Suppressor macrophage treated with lipopolysaccharide for 4 hours (primary cell): ENCODE data around the gene IL17RE.
A peak's percentile ranks its signal among the peaks of the same experiment; 100 is the strongest.
"Not testable (repeated sequence)": the region's sequence is repeated elsewhere in the genome, so short reads cannot be mapped to it uniquely, and the experiment has no call there.

ENCODE experiments used
- DNase-seq: peaks from one replicate; pipeline ENCODE4 v3.0.0-alpha.2; 2020

IL17RE gene

DNA sequence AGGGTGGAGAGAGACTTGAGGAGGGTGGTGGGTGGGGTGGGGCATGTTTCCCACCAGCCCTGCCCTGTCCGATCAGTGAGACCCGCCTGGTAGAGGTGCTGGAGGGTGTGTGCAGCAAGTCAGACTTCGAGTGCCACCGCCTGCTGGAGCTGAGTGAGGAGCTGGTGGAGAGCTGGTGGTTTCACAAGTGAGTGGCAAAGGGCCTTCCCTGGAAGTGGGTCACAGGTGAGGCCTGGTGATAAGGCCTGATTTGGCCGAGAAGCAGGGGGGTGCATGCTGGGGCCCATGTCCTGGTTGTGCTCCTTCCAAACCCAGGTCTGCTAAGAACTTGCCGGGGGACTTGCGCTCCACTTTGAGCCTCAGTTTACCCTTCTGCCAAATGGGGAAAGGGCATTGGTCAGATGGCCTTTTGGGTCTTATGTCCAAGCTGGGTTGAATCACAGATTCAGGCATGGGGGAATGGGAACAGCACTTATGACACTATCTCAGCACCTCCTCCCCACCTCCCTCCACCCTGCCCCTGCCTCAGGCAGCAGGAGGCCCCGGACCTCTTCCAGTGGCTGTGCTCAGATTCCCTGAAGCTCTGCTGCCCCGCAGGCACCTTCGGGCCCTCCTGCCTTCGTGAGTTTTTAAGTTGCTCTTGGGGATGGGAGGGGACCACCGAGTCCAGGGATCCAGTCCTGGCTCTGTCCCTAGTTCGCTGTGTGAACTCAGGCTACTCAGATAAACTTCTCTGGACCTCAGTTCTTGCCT is 35.0 kb downstream of the IL17RE start:
- no peak for DNase-seq

DNA sequence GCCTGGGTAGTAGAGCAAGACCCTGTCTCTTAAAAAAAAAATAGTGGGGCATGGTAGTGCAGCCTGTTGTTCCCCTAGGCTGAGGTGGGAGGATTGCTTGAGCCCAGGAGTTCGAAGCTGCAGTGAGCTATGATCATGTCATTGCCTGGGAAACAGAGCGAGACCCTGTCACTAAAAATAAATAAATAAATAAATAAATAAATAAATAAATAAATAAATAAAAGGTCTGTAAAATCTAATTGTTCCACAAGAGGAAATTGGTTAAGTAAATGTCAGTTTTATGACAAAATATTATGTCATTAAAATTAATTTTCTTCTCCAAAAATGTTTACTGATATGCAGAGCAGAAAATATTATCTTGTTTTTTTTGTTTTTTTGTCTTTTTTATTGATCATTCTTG is 36.3 kb downstream of the IL17RE start:
- DNase-seq: no peak

DNA sequence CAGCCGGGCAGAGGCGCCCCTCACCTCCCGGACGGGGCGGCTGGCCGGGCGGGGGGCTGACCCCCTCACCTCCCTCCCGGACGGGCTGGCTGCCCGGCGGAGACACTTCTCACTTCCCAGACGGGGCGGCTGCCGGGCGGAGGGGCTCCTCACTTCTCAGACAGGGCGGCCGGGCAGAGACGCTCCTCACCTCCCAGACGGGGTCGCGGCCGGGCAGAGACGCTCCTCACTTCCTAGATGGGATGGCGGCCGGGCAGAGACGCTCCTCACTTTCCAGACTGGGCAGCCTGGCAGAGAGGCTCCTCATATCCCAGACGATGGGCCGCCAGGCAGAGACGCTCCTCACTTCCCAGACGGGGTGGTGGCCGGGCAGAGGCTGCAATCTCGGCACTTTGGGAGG is 37.3 kb downstream of the IL17RE start:
- DNase-seq: not testable (repeated sequence)

DNA sequence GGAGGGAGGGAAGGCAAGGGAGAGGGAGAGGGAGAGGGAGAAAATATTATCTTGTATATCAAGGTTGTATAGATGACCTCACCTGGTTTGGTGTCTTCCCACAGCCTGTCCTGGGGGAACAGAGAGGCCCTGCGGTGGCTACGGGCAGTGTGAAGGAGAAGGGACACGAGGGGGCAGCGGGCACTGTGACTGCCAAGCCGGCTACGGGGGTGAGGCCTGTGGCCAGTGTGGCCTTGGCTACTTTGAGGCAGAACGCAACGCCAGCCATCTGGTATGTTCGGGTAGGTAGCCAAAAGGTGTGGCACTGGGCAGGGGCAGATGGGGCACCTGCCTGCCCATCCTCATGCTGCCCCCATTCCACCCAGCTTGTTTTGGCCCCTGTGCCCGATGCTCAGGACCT is 38.1 kb downstream of the IL17RE start:
- DNase-seq: no peak

DNA sequence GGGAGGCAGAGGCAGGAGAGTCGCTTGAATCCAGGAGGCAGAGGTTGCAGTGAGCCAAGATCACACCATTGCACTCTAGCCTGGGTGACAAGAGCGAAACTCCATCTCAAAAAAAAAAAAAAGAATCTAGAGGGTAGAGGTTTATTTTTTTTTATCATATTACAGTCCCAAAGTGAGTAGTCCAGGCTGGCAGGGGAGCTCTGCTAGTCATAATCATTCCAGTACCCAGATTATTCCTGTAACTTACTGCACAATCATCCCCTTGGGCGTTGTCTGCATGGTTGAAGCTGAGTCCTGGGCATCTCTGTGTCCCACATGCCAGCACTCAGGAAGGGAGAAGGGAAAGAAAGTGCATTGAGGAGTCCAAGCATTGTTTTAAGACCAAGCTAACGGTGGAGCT is 39.5 kb downstream of the IL17RE start:
- no peak for DNase-seq

DNA sequence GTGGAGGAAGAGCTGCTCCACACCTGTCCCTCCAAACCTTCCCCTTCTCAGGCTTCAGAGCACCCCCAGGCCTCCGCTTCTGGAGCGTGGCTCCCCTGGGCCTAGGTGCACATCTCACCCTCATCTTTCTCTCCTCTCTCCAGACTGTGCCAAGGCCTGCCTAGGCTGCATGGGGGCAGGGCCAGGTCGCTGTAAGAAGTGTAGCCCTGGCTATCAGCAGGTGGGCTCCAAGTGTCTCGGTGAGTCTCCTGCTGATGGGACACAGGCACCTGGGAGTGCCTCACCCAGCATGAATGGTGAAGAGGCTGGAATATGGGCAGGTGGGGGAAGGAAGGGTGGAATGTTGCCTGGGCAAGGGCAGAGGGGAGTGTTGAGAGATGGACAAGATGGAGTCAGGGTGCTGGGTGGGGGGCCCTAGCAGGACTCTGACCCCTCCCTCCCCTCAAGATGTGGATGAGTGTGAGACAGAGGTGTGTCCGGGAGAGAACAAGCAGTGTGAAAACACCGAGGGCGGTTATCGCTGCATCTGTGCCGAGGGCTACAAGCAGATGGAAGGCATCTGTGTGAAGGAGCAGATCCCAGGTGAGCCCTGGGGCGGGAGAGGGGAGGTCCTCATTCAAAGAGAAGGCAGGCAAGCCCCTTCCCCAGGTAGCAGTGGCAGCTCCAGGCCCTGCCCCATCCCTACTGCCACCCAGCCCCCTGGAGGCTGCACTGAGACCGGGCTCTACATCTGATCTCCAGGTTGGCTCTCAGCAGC is 40.5 kb downstream of the IL17RE start:
- DNase-seq: no peak

DNA sequence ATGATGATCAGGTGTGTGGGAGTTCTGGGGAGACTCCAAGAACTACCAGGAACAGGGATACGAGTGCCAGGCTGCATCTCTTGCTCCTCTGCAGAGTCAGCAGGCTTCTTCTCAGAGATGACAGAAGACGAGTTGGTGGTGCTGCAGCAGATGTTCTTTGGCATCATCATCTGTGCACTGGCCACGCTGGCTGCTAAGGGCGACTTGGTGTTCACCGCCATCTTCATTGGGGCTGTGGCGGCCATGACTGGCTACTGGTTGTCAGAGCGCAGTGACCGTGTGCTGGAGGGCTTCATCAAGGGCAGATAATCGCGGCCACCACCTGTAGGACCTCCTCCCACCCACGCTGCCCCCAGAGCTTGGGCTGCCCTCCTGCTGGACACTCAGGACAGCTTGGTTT is 41.6 kb downstream of the IL17RE start:
- no peak for DNase-seq

DNA sequence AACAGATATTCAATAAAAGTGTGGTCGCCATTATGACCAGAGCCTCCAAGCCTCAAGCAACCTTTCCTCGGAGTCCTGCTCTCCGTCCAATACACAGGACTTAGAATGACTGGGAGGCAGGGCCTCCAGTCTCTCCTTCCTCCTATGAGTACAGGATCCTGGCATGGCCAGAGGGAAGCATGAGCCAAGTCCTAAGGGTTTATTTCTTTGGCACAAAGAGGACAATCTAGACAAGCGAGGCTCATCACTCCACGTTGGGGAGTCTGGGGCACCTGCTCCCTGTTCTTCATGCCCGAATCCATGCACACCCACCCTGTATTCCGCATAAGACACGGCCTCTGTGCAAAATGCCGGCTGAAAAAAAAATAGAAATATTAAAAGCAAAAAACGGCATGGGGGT is 42.7 kb downstream of the IL17RE start:
- DNase-seq: no peak

DNA sequence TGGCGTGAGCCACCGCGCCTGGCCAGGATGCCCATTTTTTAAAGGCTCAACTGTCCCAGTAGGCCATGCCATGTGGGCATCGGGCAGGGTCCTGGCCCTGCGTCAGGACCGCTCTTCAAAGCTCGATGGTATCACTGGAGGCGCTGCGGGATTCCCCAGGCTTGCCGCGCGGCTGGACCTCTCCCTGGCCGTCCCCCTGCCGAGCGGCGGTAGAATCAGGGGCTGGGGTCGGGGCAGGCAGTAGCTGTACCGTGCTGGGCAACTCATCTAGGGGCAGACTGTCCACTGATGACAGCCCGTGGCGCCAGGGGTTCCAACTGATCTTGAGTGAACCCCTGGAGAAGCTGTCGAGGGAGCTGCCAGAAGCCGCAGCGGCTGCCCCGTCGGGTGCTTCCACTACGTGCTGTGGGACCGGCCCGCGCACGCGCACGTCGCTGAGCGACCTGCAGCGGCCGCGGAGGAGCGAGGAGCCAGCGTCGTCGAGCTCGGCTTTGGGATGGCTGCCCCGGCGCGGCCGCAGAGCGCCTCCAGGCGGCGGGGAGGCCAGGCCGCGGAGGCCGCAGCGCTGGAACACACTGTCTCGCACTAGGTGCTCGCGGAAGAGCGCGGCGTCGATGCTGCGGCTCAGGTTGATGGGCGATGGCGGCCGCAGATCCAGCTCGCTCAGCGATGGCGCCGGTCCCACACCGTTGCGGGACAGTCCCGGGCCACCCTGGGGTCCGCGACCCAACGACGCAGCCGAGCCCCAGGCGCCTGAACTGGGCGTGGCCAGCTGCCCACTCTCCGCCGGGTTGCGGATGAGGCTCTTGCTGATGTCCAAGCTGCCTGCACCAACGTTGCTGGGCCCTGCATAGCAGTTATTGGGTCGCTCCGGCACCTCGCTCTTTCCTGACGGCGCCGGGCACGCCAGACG is 43.7 kb downstream of the IL17RE start:
- peak; percentile 94 for DNase-seq

DNA sequence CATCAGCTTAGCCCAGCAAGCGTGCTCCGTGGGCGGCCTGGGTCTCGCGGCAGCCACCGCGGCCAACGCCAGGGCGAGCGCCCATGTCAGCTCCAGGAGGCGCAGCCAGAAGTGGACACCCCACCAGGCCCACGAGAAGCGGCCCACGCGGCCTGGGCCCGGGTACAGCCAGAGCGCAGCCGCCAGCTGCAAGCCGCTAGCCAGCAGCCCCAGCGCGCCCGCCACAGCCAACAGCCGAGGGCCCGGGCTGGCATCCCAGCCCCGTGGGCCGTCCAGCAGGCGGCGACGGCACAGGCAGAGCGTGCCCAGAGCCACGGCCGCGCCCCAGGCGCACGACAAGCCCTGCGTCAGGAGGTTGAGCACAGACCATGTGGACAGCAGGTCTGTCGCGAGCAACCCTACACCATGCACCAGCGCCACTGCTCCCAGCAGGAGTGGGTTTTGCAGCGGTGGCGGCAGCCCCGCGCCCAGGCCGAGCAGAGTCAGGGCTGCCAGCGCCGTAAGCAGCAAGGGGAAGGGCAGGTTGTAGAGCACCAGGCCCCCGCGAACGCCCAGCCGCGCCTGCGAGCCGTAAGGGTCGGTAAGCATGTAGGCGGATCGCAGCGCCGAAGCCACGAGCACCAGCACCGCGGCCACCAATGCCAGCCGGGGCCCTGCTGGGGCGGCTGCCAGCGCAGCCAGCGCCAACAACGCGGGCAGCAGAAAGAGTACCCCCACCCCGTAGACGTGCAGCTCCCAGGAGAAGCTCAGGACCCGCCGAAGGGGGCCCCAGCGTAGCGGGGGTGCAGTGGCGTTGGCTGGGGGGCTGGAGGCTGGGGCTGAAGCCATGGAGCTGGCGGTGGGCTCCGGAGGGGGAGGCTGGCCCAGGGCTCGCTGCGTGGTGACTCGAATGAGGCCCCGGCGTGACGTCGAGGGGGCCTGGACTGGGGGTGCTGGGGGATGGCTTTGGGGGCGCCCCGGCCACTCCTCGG is 44.7 kb downstream of the IL17RE start:
- DNase-seq: no peak

DNA sequence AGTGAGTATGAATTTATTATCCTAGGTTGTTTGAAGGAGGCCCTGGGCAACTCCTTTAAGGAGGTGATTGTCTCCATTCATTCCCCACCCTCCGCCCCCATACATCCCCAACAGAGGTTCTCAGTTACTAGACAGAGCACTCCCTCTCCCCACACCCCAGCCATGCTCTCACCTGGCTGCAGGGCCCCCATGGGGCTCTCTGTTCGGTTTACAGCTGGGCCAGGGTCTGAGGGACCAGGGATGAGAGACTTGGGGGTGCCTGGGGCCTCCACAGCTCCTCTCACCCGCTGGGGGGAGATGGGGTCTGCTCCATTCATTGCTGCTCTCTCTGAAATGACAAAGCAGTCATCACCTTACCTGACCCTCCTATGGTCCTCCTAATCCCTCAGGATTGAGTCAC is 45.9 kb downstream of the IL17RE start:
- DNase-seq: no peak

DNA sequence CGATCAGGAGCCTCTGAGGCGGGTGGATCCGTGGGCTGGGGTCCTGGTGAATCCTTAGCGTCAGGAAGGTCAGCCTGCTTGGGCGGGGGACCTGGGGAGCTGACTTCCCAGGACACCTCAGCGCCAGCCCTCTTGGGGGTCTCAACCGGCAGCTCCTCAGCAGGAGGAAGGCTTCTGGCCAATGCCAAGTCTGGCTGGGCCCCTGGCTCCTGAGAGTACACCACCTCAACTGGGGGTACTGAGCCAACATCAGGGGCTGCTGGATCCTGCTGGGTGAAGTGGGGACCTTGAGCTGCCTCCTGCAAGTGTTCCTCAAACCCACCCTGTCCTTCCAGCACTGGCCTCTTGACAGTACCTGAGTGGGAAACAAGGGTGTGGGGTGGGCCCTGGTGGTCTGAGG is 46.5 kb downstream of the IL17RE start:
- DNase-seq: no peak

DNA sequence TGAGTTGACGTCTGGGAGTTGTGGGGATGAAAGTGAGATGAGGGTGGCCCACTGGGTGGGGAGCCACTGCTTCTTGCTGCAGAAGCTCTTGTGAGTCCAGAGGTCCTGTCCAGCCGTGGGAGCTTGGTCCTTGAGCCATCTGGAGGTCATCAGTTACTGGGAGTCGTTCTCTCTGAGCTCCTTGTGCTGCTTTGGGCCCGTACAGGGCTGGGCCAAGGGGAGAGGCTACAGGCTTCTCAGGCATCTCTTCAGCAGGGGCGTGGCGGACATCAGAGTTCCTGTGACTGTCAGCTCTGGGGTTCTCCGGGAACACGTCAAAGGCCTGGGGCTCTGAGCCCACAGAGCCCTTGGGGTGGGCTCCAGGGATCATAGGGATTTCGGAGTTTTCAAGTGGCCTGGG is 47.0 kb downstream of the IL17RE start:
- DNase-seq: no peak

DNA sequence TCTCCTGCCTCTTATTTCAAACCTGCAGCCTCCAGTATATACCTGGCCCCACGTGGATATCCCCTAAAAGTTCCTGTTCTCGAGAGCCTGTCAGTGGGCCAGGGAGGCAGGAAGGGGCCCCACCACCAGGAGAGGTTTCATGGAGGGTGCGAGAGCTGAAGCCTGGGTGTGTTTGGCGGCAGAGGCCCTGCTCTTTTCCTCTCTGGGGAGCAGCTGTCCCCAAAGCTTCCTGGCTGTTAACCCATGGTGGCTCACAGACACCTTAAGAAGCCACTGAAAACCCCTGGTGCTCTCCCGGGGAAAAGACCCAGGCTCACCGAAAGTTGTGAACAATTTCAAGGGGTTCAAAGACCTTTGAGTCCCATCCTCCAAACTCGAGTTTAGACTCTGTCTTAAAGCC is 48.5 kb downstream of the IL17RE start:
- no peak for DNase-seq

DNA sequence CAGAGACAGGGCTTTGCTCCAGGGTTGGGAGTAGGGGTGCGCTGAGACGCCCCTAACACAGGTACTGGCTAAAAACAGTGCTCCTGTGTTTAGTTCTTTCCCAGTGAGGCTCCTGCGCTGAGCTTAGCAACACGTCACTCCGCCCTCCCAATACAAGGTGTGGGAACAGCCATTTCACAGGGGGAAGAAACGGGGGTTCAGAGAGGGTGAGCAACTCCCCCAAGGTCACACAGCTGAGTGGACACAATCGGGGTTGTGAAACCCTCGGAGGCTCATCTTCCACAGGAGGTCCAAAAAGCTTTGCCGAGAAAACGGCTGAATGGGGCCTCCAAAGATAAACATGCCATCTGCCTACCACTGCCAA is 48.9 kb downstream of the IL17RE start:
- DNase-seq: no peak

DNA sequence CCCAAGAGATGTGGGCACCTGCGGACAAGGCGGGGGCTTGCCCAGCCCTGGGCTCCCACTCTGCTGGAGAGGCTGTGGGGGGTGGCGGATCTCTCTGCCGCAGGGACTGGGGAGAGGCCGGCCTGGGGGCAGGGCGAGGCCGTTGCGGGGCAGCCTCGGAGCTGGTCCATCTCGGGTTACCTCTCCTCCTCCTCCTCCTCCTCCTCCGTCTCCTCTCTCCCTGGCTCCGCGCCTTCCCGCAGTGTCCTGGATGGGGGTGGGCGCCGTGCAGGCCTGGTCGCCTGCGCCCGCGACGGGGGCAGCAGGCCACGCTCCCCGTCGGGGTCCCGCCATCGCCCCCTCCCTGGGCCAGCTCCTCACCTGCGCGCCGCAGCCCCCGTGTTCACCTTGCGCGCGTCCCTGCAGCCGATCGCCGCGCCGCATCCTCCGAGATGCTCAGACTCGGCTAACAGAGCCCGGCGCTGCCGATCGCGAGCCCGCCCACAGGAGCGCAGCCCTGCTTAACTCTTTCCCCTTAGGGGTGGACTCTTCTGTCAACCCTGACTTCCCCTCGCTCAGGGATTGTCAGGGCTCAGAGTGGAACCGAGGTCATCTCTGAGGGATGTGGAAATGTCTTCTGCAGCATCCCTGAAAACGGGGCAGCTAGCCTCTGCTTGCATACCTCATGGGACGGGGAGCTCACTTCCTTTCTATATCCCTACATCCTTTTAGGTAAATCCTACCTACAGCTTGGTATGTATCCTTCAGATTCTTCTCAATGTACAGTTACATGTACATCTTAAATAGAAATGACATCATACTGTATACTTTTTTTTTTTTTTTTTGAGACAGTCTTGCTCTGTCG is 49.5 kb downstream of the IL17RE start, which contains the start of gene PRRT3:
PRRT3 (minus strand) TSS at position 447 of the 844 bp plus-strand sequence. CDS start 2,293 bp downstream, outside the sequence.
- peak; percentile 51 for DNase-seq

DNA sequence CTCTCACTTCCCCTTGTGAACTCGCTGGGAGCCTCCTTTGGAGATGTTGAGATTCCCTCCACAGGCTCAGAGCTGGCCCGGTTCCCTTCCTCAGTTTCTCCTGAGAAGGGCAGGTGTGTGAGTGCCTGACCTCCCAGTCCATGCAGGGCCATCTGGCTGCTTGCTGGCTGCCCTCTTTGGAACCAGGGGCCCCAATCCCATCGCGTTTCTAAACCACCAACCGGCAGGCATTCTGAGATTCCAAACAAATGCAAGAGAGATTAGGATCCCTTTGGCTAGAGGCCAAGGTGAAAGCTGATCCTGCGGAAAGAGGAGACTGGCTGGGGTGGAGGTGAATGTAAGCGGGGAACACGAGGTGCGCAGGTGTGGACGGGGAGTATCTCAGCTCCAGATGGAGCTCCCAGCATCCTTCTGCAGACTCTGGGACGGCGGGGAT is 52.4 kb downstream of the IL17RE start:
- no peak for DNase-seq

DNA sequence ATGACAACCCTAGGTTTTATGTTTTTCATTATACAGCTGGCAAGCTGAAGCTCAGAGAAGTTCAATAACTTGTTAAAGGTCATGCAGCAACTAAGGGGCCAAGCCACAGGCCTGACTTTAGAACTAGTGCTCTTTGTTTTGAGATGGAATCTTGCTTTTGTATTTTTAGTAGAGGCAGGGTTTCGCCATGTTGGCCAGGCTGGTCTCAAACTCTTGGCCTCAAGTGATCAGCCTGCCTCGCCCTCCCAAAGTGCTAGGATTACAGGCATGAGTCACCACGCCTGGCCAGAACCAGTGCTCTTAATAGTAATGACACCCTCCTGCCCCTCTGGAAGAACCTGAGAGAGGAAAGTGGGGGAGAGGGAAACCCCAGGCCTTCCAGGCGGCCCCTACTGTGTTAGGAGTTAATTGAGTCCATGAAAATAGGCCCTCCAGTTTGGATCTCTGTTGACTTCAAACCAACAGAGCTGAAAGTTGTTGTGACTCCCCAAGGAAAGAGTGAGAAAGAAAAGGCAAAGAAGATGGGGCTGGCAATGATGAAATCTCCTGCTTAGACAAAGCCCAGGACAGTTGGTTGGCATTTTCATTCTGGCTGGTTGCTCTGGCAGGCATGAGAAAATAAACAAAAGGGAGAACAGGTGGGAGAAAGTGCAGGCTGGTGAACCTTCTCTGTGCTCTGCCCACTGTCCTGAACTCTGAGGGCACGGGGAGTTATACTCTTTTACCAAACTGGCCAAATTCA is 53.1 kb downstream of the IL17RE start:
- no peak for DNase-seq

DNA sequence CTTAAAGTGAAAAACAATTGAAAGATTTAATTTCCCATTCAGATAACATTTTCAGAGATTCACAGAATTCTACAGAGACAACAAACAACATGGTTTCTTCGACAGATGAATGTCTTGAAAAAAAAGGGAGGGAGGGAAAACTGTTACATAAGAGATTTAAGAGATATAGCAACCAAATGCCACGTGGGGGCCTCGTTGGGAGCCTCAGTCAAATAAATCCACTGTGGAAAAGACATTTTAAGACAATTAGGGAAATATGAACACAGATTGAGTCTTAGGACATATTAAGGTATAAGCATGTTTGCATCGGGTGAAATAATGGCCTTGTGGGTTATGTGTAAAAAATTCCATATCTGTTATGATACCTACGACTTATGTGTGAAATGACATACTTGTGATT is 54.6 kb downstream of the IL17RE start:
- no peak for DNase-seq

DNA sequence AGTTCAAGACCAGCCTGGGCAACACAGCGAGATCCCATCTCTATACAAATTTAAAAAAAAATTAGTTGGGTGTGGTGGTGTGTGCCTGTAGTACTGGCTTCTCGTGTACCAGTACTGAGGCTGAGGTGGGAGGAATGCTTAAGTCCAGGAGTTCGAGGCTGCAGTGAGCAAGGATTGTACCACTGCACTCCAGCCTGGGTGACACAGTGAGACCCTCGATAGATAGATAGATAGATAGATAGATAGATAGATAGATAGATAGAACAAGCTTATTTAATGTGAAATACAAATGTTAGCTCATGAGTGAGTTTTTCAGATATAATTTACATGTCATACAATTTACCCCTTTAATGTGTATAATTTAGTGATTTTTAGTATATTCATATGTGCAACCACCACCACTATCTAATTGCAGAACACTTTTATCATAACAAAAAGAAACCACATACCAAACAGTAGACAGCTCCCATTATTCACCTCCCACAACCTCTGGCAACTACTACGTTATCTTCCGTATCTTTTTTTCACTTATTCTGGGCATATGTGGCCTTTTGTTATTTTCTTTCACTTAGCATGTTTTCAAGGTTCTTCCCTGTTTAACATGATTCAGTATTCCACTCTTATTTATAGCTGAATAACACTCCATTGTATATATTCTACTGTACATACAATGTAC is 62.7 kb downstream of the IL17RE start:
- no peak for DNase-seq
